HG03521 (cell line): ENCODE results near the gene FANCC.

Source experiments
- ATAC-seq: cut with Tn5 transposase; IDR thresholded peaks from one replicate; pipeline ENCODE4 v1.9.1; 2021; ENCODE audit warnings: mild to moderate bottlenecking, moderate library complexity; ENCODE audit not compliant: unreplicated experiment

FANCC gene

GRCh38 chr9:95104581-95104960, 212.9 kb downstream of the FANCC start:
- no peak for ATAC-seq

GRCh38 chr9:95103871-95104580, 213.5 kb downstream of the FANCC start:
- no peak for ATAC-seq

GRCh38 chr9:95103281-95103771, 214.2 kb downstream of the FANCC start:
- ATAC-seq = no peak

GRCh38 chr9:95102572-95102971, 214.9 kb downstream of the FANCC start:
- ATAC-seq = no peak

GRCh38 chr9:95102001-95102433, 215.5 kb downstream of the FANCC start:
- ATAC-seq = no peak

- ATAC-seq = no peak
Measured at GRCh38 chr9:95101326-95101725, 216.2 kb downstream of the FANCC start.

- ATAC-seq = no peak
Measured at GRCh38 chr9:95100071-95100627, 217.4 kb downstream of the FANCC start.

GRCh38 chr9:95099321-95100070, 218.0 kb downstream of the FANCC start:
- ATAC-seq = no peak

- no peak for ATAC-seq
Measured at GRCh38 chr9:95098391-95098921, 219.1 kb downstream of the FANCC start.

- no peak for ATAC-seq
Measured at GRCh38 chr9:95097279-95097678, 220.2 kb downstream of the FANCC start.

- ATAC-seq = no peak
Measured at GRCh38 chr9:95096807-95097206, 220.7 kb downstream of the FANCC start.

- ATAC-seq = no peak
Measured at GRCh38 chr9:95096381-95096780, 221.1 kb downstream of the FANCC start.

GRCh38 chr9:95095641-95096355, 221.7 kb downstream of the FANCC start:
- no peak for ATAC-seq

GRCh38 chr9:95094002-95094401, 223.5 kb downstream of the FANCC start:
- no peak for ATAC-seq

GRCh38 chr9:95093586-95093985, 223.9 kb downstream of the FANCC start:
- no peak for ATAC-seq

- no peak for ATAC-seq
Measured at GRCh38 chr9:95092262-95093072, 225.0 kb downstream of the FANCC start.

- no peak for ATAC-seq
Measured at GRCh38 chr9:95091601-95092261, 225.8 kb downstream of the FANCC start.

- no peak for ATAC-seq
Measured at GRCh38 chr9:95090871-95091577, 226.5 kb downstream of the FANCC start.
